ENCODE data around the gene DGLUCY.

Gene DGLUCY

GRCh38 chr14:91219517-91220389, 105.9 kb downstream of the DGLUCY start:
- H3K9ac ChIP-seq (ENCODE audit: low read depth, low read length, poor library complexity, severe bottlenecking) = no peak overlapping the region
- peaks cover 22% of the 10 kb centered on the region; the same call in 1 of the 2 replicates for H3K36me3 ChIP-seq (ENCODE audit: insufficient read depth, low read length)
- no peaks in the 10 kb centered on the region for H3K9me2 ChIP-seq (replicated peaks; ENCODE audit: low read depth, low read length)
- H3K79me2 ChIP-seq (ENCODE audit: insufficient read depth, low read length) = no peaks in the 10 kb centered on the region
- H3K9me3 ChIP-seq (ENCODE audit: insufficient read depth, low read depth, low read length) = no peaks in the 10 kb centered on the region
- H2AFZ ChIP-seq (ENCODE audit: low read length) = no peak overlapping the region
- no peaks in the 10 kb centered on the region for H3K27me3 ChIP-seq (ENCODE audit: insufficient read depth, low read length, poor library complexity, severe bottlenecking)
- H3K4me1 ChIP-seq (ENCODE audit: insufficient read depth, low read length, poor library complexity, severe bottlenecking) = peaks cover 9% of the 10 kb centered on the region
- no peak overlapping the region for H3K4me2 ChIP-seq (ENCODE audit: low read depth, low read length, poor library complexity, severe bottlenecking)
- no peaks in the 10 kb centered on the region for H3F3A ChIP-seq (ENCODE audit: low read depth)
- no peak overlapping the region for H3K4me3 ChIP-seq (ENCODE audit: low read length, poor library complexity, severe bottlenecking)
- no peaks in the 10 kb centered on the region for H4K20me1 ChIP-seq (ENCODE audit: insufficient read depth, low read length, poor library complexity, severe bottlenecking)
- TF ChIP-seq, protein P1, sequence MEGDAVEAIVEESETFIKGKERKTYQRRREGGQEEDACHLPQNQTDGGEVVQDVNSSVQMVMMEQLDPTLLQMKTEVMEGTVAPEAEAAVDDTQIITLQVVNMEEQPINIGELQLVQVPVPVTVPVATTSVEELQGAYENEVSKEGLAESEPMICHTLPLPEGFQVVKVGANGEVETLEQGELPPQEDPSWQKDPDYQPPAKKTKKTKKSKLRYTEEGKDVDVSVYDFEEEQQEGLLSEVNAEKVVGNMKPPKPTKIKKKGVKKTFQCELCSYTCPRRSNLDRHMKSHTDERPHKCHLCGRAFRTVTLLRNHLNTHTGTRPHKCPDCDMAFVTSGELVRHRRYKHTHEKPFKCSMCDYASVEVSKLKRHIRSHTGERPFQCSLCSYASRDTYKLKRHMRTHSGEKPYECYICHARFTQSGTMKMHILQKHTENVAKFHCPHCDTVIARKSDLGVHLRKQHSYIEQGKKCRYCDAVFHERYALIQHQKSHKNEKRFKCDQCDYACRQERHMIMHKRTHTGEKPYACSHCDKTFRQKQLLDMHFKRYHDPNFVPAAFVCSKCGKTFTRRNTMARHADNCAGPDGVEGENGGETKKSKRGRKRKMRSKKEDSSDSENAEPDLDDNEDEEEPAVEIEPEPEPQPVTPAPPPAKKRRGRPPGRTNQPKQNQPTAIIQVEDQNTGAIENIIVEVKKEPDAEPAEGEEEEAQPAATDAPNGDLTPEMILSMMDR (conservative IDR thresholded peaks at IDR 0.05; ENCODE audit: low read length) = no peak
- TF ChIP-seq EZH2phosphoT487 (IDR thresholded peaks at IDR 0.05; ENCODE audit: borderline replicate concordance) = no peak

DNA sequence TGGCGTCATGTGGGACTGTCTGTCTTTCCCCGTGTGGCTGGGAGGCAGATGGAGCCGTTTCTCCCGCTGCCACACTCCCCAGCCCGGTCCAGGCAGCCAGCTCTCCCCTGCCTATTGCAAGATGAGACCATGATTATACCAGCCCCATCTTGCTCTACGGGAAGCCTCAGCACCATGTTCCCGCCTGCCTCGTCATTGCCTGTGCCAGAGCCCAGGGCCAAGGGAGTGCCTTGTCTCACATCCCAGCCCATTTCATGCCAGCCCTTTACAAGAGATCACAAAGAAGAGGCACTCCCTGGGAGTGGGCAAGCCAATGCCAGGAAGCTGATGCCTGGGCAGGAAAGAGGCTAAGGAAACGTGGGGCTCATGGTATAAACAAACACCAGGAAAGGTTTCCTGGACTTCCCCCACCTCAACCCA, 106.7 kb downstream of the DGLUCY start:
- no peaks in the 10 kb centered on the region for H3K9me2 ChIP-seq (replicated peaks; ENCODE audit: low read depth, low read length)
- H2AFZ ChIP-seq (ENCODE audit: low read length) = no peak overlapping the region
- peaks cover 9% of the 10 kb centered on the region for H3K4me1 ChIP-seq (ENCODE audit: insufficient read depth, low read length, poor library complexity, severe bottlenecking)
- no peak overlapping the region for H3K9ac ChIP-seq (ENCODE audit: low read depth, low read length, poor library complexity, severe bottlenecking)
- no peaks in the 10 kb centered on the region for H3K9me3 ChIP-seq (ENCODE audit: insufficient read depth, low read depth, low read length)
- no peak overlapping the region for H3K4me2 ChIP-seq (ENCODE audit: low read depth, low read length, poor library complexity, severe bottlenecking)
- no peaks in the 10 kb centered on the region for H3K79me2 ChIP-seq (ENCODE audit: insufficient read depth, low read length)
- no peak overlapping the region for H3K4me3 ChIP-seq (ENCODE audit: low read length, poor library complexity, severe bottlenecking)
- H4K20me1 ChIP-seq (ENCODE audit: insufficient read depth, low read length, poor library complexity, severe bottlenecking) = no peaks in the 10 kb centered on the region
- no peaks in the 10 kb centered on the region for H3F3A ChIP-seq (ENCODE audit: low read depth)
- H3K27me3 ChIP-seq (ENCODE audit: insufficient read depth, low read length, poor library complexity, severe bottlenecking) = no peaks in the 10 kb centered on the region
- no peak for TF ChIP-seq EZH2phosphoT487 (IDR thresholded peaks at IDR 0.05; ENCODE audit: borderline replicate concordance)
- TF ChIP-seq, protein P1 (conservative IDR thresholded peaks at IDR 0.05; ENCODE audit: low read length) = no peak
- peaks cover 16% of the 10 kb centered on the region; the same call in 1 of the 2 replicates for H3K36me3 ChIP-seq (ENCODE audit: insufficient read depth, low read length)

DNA sequence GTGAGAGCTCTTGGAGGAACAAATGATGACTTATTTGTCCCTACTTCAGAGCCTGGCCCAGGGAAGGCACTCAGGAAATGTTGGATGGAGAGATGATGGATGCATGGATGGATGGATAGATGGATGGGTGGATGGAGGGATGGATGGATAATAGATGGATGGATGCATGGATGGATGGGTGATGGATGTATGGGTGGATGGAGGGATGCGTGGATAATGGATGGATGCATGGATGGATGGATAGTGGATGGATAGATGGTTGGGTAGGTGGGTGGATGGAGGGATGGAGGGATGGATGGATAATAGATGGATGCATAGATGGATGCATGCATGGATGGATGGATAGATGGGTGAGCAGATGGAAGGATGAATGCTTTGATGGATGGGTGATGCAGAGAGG, 107.4 kb downstream of the DGLUCY start:
- no peaks in the 10 kb centered on the region for H3K27me3 ChIP-seq (ENCODE audit: insufficient read depth, low read length, poor library complexity, severe bottlenecking)
- peaks cover 9% of the 10 kb centered on the region for H3K4me1 ChIP-seq (ENCODE audit: insufficient read depth, low read length, poor library complexity, severe bottlenecking)
- H2AFZ ChIP-seq (ENCODE audit: low read length) = no peak overlapping the region

More for the DNA sequence above, 107.4 kb downstream of the DGLUCY start:
- Histone ChIP-seq H3K36me3 (ENCODE audit: insufficient read depth, low read length) (peaks cover 9% of the 10 kb centered on the region; the same call in 1 of the 2 replicates), H3K9me3 (ENCODE audit: insufficient read depth, low read depth, low read length) (no peaks in the 10 kb centered on the region), H3K79me2 (ENCODE audit: insufficient read depth, low read length) (no peaks in the 10 kb centered on the region), H3K9ac (ENCODE audit: low read depth, low read length, poor library complexity, severe bottlenecking) (no peak overlapping the region), H3K9me2 (replicated peaks; ENCODE audit: low read depth, low read length) (no peaks in the 10 kb centered on the region), H3K4me2 (ENCODE audit: low read depth, low read length, poor library complexity, severe bottlenecking) (no peak overlapping the region), H3F3A (ENCODE audit: low read depth) (no peaks in the 10 kb centered on the region), H4K20me1 (ENCODE audit: insufficient read depth, low read length, poor library complexity, severe bottlenecking) (no peaks in the 10 kb centered on the region), H3K4me3 (ENCODE audit: low read length, poor library complexity, severe bottlenecking) (no peak overlapping the region)
- no peak for TF ChIP-seq EZH2phosphoT487 (IDR thresholded peaks at IDR 0.05; ENCODE audit: borderline replicate concordance)
- TF ChIP-seq, protein P1 (conservative IDR thresholded peaks at IDR 0.05; ENCODE audit: low read length) = no peak
